DMS153 (cell line): ENCODE data around the gene MITD1.
"Not testable (repeated sequence)": the region's sequence is repeated elsewhere in the genome, so short reads cannot be mapped to it uniquely, and the experiment has no call there.

Experiments used
- DNase-seq: peaks from one replicate; lab custom pipeline; 2025; lab: John Stamatoyannopoulos, UW

MITD1 gene

GRCh38 chr2:99180755-99181623, at the start of gene MITD1, which contains the start of gene MRPL30:
MITD1 (minus strand) TSS chr2:99181058; CDS start chr2:99180981, 77 bp downstream.
MRPL30 (plus strand) TSS chr2:99181184; CDS start chr2:99186204, 5,020 bp downstream.
- DNase-seq: peak; percentile 90

- no peak for DNase-seq
Observed at GRCh38 chr2:99217929-99218501, 37.2 kb upstream of the MITD1 start.

GRCh38 chr2:99216096-99216495, 35.2 kb upstream of the MITD1 start:
- no peak for DNase-seq

- DNase-seq: no peak
Observed at GRCh38 chr2:99205491-99205890, 24.6 kb upstream of the MITD1 start.

- DNase-seq: no peak
Observed at GRCh38 chr2:99201959-99202678, 21.3 kb upstream of the MITD1 start.

- DNase-seq: no peak
Observed at GRCh38 chr2:99200076-99200800, 19.4 kb upstream of the MITD1 start.

GRCh38 chr2:99198103-99198841, 17.4 kb upstream of the MITD1 start:
- DNase-seq: no peak

- not testable (repeated sequence) for DNase-seq
Observed at GRCh38 chr2:99192364-99192763, 11.5 kb upstream of the MITD1 start.

GRCh38 chr2:99190548-99190947, 9.7 kb upstream of the MITD1 start:
- DNase-seq: no peak

- no peak for DNase-seq
Observed at GRCh38 chr2:99188357-99188756, 7.5 kb upstream of the MITD1 start.

GRCh38 chr2:99187011-99187410, 6.2 kb upstream of the MITD1 start:
- no peak for DNase-seq

GRCh38 chr2:99184811-99185210, 4.0 kb upstream of the MITD1 start:
- DNase-seq: no peak

GRCh38 chr2:99183025-99183424, 2.2 kb upstream of the MITD1 start:
- DNase-seq: no peak

GRCh38 chr2:99181624-99182000, 754 bp upstream of the MITD1 start:
- no peak for DNase-seq

GRCh38 chr2:99171377-99172140, 9.3 kb downstream of the MITD1 start:
- DNase-seq: no peak

- no peak for DNase-seq
Observed at GRCh38 chr2:99169534-99169933, 11.3 kb downstream of the MITD1 start.

GRCh38 chr2:99166218-99166617, 14.6 kb downstream of the MITD1 start:
- DNase-seq: no peak

GRCh38 chr2:99159594-99159993, 21.3 kb downstream of the MITD1 start:
- DNase-seq: no peak

GRCh38 chr2:99158599-99158998, 22.3 kb downstream of the MITD1 start:
- no peak for DNase-seq

- no peak for DNase-seq
Observed at GRCh38 chr2:99156891-99157290, 24.0 kb downstream of the MITD1 start.
